Mesendoderm (in vitro differentiated cells): ENCODE measurements around the gene OR6Q1.

Experiments
- DNase-seq: peaks from one replicate; pipeline ENCODE4 v3.0.0; 2013
- H2AK5ac ChIP-seq: 2 replicates; pipeline ENCODE4 v1.6.1; 2013; ENCODE audit warnings: low read length, inconsistent platforms
- H2BK120ac ChIP-seq: 2 replicates; pipeline ENCODE4 v1.6.1; 2013; ENCODE audit warnings: low read depth, mild to moderate bottlenecking, low read length, moderate library complexity, mixed read lengths
- H2BK15ac ChIP-seq: replicated peaks from 2 replicates; pipeline ENCODE4 v1.6.1; 2013; ENCODE audit warnings: low read depth, mild to moderate bottlenecking, moderate library complexity
- H2BK5ac ChIP-seq: 2 replicates; pipeline ENCODE4 v1.6.1; 2013; ENCODE audit warnings: low read length, inconsistent platforms
- H3K18ac ChIP-seq: 2 replicates; pipeline ENCODE4 v1.6.1; 2013; ENCODE audit warnings: mild to moderate bottlenecking, low read length, mixed read lengths
- H3K23ac ChIP-seq: one replicate; pipeline ENCODE4 v1.6.1; 2013; ENCODE audit warnings: low read length
- H3K27ac ChIP-seq: 2 replicates; pipeline ENCODE4 v1.5.1; 2013; ENCODE audit warnings: low read depth, mild to moderate bottlenecking, inconsistent platforms, low read length, moderate library complexity
- H3K27me3 ChIP-seq: 2 replicates; pipeline ENCODE4 v1.6.1; 2013; ENCODE audit warnings: low read length, control low read depth, mild to moderate bottlenecking, inconsistent platforms; ENCODE audit not compliant: insufficient read depth, poor library complexity
- H3K36me3 ChIP-seq: 2 replicates; pipeline ENCODE4 v1.6.1; 2013; ENCODE audit warnings: low read length, inconsistent platforms; ENCODE audit not compliant: control insufficient read depth, insufficient read depth
- H3K4ac ChIP-seq: one replicate; pipeline ENCODE4 v1.6.1; 2013; ENCODE audit warnings: low read depth, mild to moderate bottlenecking, low read length, moderate library complexity
- H3K4me1 ChIP-seq: 2 replicates; pipeline ENCODE4 v1.6.1; 2013; ENCODE audit warnings: low read depth, low read length, inconsistent platforms; ENCODE audit not compliant: control insufficient read depth
- H3K4me2 ChIP-seq: 2 replicates; pipeline ENCODE4 v1.6.1; 2013; ENCODE audit warnings: low read length
- H3K4me3 ChIP-seq: 2 replicates; pipeline ENCODE4 v1.5.1; 2013; ENCODE audit warnings: mild to moderate bottlenecking, low read length
- H3K56ac ChIP-seq: one replicate; pipeline ENCODE4 v1.6.1; 2013; ENCODE audit warnings: low read length
- H3K79me1 ChIP-seq: 2 replicates; pipeline ENCODE4 v1.6.1; 2013; ENCODE audit warnings: low read length, inconsistent platforms
- H3K79me2 ChIP-seq: 2 replicates; pipeline ENCODE4 v1.6.1; 2013; ENCODE audit warnings: mild to moderate bottlenecking, low read length; ENCODE audit not compliant: control insufficient read depth, insufficient read depth
- H3K9ac ChIP-seq: 2 replicates; pipeline ENCODE4 v1.6.1; 2013; ENCODE audit warnings: low read length, inconsistent platforms
- H4K5ac ChIP-seq: one replicate; pipeline ENCODE4 v1.6.1; 2013; ENCODE audit warnings: low read length
- H4K8ac ChIP-seq: one replicate; pipeline ENCODE4 v1.6.1; 2013; ENCODE audit warnings: low read depth, mild to moderate bottlenecking, control low read depth, low read length, moderate library complexity
- WGBS: extraction: QIAGEN DNeasy Blood & Tissue Kit; methylation state at CpG from one replicate; pipeline ENCODE4 v1.1.7; 2013; ENCODE audit warnings: low lambda C conversion rate, missing lambda C conversion rate; ENCODE audit not compliant: insufficient coverage; ENCODE audit errors: extremely low coverage; 5-methylcytosine and 5-hydroxymethylcytosine counted together

The OR6Q1 gene

DNA sequence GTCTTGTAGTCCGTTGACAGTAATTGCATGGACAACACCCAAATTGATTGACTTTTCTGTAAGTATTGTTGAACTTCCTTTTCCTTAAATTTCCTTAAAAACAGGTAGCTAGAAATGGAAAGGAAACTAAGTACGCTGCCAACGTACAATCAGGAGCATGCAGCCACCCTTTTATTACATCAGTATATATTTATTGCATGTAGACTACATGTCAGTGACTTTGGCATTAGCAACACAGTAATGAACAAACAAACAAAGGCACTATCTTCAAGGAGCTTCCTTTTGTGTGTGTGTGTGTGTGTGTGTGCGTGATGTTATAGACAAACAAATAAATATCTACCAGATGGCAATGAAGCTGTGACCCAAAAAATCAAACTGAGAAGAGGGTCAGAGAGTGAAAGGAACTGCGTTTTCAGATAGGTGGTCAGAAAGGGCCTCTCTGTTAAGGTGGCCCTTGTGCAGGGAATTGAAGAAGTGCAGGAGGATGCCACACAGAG, 7.3 kb upstream of the OR6Q1 start, which contains the start of gene OR9Q1:
Gene OR9Q1 (plus strand): TSS at position 447 of the 497 bp plus-strand sequence. CDS start 155,564 bp downstream, outside the sequence.
- Histone ChIP-seq H3K4me1 (no peaks in the 10 kb centered on the region), H3K79me2 (no peaks in the 10 kb centered on the region), H3K27ac (no peak within 1 kb of the TSS), H3K23ac (no peak within 1 kb of the TSS), H3K9ac (no peak within 1 kb of the TSS), H2BK5ac (no peak within 1 kb of the TSS), H3K18ac (no peak within 1 kb of the TSS), H2BK15ac (no peak within 1 kb of the TSS), H3K36me3 (no peaks in the 10 kb centered on the region), H3K79me1 (no peaks in the 10 kb centered on the region), H4K5ac (no peak within 1 kb of the TSS), H4K8ac (no peak within 1 kb of the TSS), H3K4ac (no peak within 1 kb of the TSS), H3K4me2 (no peak within 1 kb of the TSS), H3K4me3 (no peak within 1 kb of the TSS), H3K56ac (no peak within 1 kb of the TSS), H3K27me3 (no peaks in the 10 kb centered on the region), H2AK5ac (no peak within 1 kb of the TSS), H2BK120ac (no peak within 1 kb of the TSS)
- no CpG with 5 or more reads among the region's 5 CpGs for WGBS
- no peak for DNase-seq

DNA sequence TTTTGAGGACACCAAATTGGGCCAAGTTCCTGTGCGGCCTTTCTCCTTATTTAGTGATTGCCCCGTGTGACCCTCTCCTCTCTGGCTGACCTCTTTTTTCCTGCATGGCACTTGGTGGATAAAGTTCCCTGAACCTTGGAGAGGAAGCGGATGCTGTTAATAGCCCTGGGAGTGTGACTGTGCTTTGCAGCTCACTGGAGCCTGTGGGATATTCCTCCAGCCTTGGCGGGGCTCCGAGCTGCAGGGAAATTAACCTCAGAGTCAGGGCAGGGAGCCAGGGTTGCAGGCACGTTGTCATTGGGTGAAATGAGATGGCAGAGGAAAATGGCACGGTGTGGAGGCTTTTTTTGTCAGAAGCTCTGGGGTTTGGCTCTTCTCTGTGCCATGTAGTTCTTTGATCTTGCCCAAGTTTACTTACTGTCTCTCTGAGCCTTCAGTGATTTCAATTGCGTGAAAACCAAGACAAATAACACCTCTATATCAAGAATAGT, 6.1 kb upstream of the OR6Q1 start:
- Histone ChIP-seq H2BK15ac (no peak overlapping the region), H3K27me3 (no peaks in the 10 kb centered on the region), H2BK5ac (no peak overlapping the region), H3K27ac (no peak overlapping the region), H3K56ac (no peak overlapping the region), H4K8ac (no peak overlapping the region), H3K23ac (no peak overlapping the region), H3K36me3 (no peaks in the 10 kb centered on the region), H2BK120ac (no peak overlapping the region), H3K4me1 (no peaks in the 10 kb centered on the region), H2AK5ac (no peak overlapping the region), H3K9ac (no peak overlapping the region), H3K4me3 (no peak overlapping the region), H4K5ac (no peak overlapping the region), H3K4me2 (no peak overlapping the region), H3K18ac (no peak overlapping the region), H3K4ac (no peak overlapping the region), H3K79me1 (no peaks in the 10 kb centered on the region), H3K79me2 (no peaks in the 10 kb centered on the region)
- WGBS: no CpG with 5 or more reads among the region's 8 CpGs
- no peak for DNase-seq

DNA sequence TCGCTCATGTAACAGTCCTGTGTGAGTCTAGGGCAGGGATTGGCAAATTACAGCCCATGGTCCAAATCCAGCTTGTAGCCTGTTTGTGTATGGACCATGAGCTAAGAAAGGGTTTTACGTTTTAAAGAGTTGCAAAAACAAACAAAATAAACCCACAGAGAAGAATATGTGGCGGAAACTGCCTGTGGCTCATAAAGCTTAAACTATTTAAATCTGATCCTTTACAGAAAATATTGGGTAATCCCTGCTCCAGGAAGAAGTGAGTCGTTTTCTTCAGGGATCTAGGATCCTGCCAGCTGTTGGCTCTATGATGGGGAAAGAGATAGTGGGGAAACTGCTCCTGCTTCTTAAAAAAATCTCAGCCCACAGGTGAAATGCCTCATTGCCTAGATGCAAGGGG, 3.4 kb upstream of the OR6Q1 start:
- H3K36me3 ChIP-seq: no peaks in the 10 kb centered on the region
- no peak for DNase-seq

GRCh38 chr11:58028687-58029411, 1.9 kb upstream of the OR6Q1 start:
- no peak overlapping the region for H2BK120ac ChIP-seq
- no peak overlapping the region for H3K27ac ChIP-seq
- no peaks in the 10 kb centered on the region for H3K4me1 ChIP-seq
- no peaks in the 10 kb centered on the region for H3K36me3 ChIP-seq
- no peak overlapping the region for H3K56ac ChIP-seq
- H2BK5ac ChIP-seq: no peak overlapping the region
- no peak overlapping the region for H2AK5ac ChIP-seq
- H3K79me1 ChIP-seq: no peaks in the 10 kb centered on the region
- H3K4me3 ChIP-seq: no peak overlapping the region
- WGBS: no CpG with 5 or more reads among the region's 6 CpGs
- no peak overlapping the region for H3K4me2 ChIP-seq
- H3K27me3 ChIP-seq: no peaks in the 10 kb centered on the region
- H3K9ac ChIP-seq: no peak overlapping the region
- H2BK15ac ChIP-seq: no peak overlapping the region
- H4K5ac ChIP-seq: no peak overlapping the region
- no peak overlapping the region for H3K18ac ChIP-seq
- DNase-seq: no peak
- no peak overlapping the region for H3K4ac ChIP-seq
- H4K8ac ChIP-seq: no peak overlapping the region
- no peak overlapping the region for H3K23ac ChIP-seq
- no peaks in the 10 kb centered on the region for H3K79me2 ChIP-seq

More for the DNA sequence above, 3.4 kb upstream of the OR6Q1 start:
- H3K79me1 ChIP-seq: no peaks in the 10 kb centered on the region
- no peak overlapping the region for H4K8ac ChIP-seq
- H3K18ac ChIP-seq: no peak overlapping the region
- no peak overlapping the region for H3K56ac ChIP-seq
- no CpG with 5 or more reads among the region's 4 CpGs for WGBS
- H2AK5ac ChIP-seq: no peak overlapping the region
- no peak overlapping the region for H2BK120ac ChIP-seq
- H2BK5ac ChIP-seq: no peak overlapping the region
- H3K4me3 ChIP-seq: no peak overlapping the region
- H3K9ac ChIP-seq: no peak overlapping the region
- H3K27ac ChIP-seq: no peak overlapping the region
- H3K23ac ChIP-seq: no peak overlapping the region
- H2BK15ac ChIP-seq: no peak overlapping the region
- H4K5ac ChIP-seq: no peak overlapping the region
- no peaks in the 10 kb centered on the region for H3K79me2 ChIP-seq
- no peaks in the 10 kb centered on the region for H3K4me1 ChIP-seq
- H3K27me3 ChIP-seq: no peaks in the 10 kb centered on the region
- no peak overlapping the region for H3K4ac ChIP-seq
- H3K4me2 ChIP-seq: no peak overlapping the region

- DNase-seq: no peak
These were observed 3.7 kb downstream of the OR6Q1 start for GRCh38 chr11:58034471-58034870.

GRCh38 chr11:58039589-58039988, 8.8 kb downstream of the OR6Q1 start:
- Histone ChIP-seq H3K79me1 (no peaks in the 10 kb centered on the region), H3K4ac (no peak overlapping the region), H3K18ac (no peak overlapping the region), H4K5ac (no peak overlapping the region), H2AK5ac (no peak overlapping the region), H2BK5ac (no peak overlapping the region), H3K56ac (no peak overlapping the region), H4K8ac (no peak overlapping the region), H3K27me3 (no peaks in the 10 kb centered on the region), H3K23ac (no peak overlapping the region), H3K9ac (no peak overlapping the region), H3K36me3 (no peaks in the 10 kb centered on the region), H2BK15ac (no peak overlapping the region), H3K4me1 (no peaks in the 10 kb centered on the region), H3K79me2 (no peaks in the 10 kb centered on the region), H3K4me3 (no peak overlapping the region), H3K27ac (no peak overlapping the region), H2BK120ac (no peak overlapping the region), H3K4me2 (no peak overlapping the region)
- DNase-seq: no peak

More at GRCh38 chr11:58034471-58034870, 3.7 kb downstream of the OR6Q1 start:
- Histone ChIP-seq H3K27me3 (no peaks in the 10 kb centered on the region), H4K8ac (no peak overlapping the region), H3K36me3 (no peaks in the 10 kb centered on the region), H3K79me2 (no peaks in the 10 kb centered on the region), H3K4me3 (no peak overlapping the region), H3K23ac (no peak overlapping the region), H3K4me2 (no peak overlapping the region), H3K79me1 (no peaks in the 10 kb centered on the region), H2BK120ac (no peak overlapping the region), H3K18ac (no peak overlapping the region), H2BK5ac (no peak overlapping the region), H3K27ac (no peak overlapping the region), H3K9ac (no peak overlapping the region), H3K4me1 (no peaks in the 10 kb centered on the region), H2BK15ac (no peak overlapping the region), H2AK5ac (no peak overlapping the region), H4K5ac (no peak overlapping the region), H3K4ac (no peak overlapping the region), H3K56ac (no peak overlapping the region)
- WGBS: no CpG with 5 or more reads among the region's 2 CpGs
